NOMO-1 treated with dmso at 0.1 percent for 144 hours (cell line): Measurements from ENCODE around the gene ATPAF1.
A peak's percentile ranks its signal among the peaks of the same experiment; 100 is the strongest.

Experiments
- DNase-seq: peaks from one replicate; lab custom pipeline; 2025; ENCODE audit not compliant: unreplicated experiment; lab: John Stamatoyannopoulos, UW

ATPAF1 gene

GRCh38 chr1:46617108-46617800, 50.9 kb downstream of the ATPAF1 start:
- no peak for DNase-seq

GRCh38 chr1:46616277-46617107, 51.7 kb downstream of the ATPAF1 start, which contains the start of gene MOB3C:
Gene MOB3C, minus strand, starts transcription at chr1:46616811. Its CDS starts 3,490 bp downstream, at chr1:46613321.
- DNase-seq = peak; percentile 22

GRCh38 chr1:46615735-46616134, 52.4 kb downstream of the ATPAF1 start:
- no peak for DNase-seq

- no peak for DNase-seq
Measured at GRCh38 chr1:46615088-46615487, 53.1 kb downstream of the ATPAF1 start.

- DNase-seq = no peak
Measured at GRCh38 chr1:46614604-46614984, 53.6 kb downstream of the ATPAF1 start.

GRCh38 chr1:46613661-46614603, 54.2 kb downstream of the ATPAF1 start:
- peak; percentile 63 for DNase-seq

GRCh38 chr1:46612937-46613660, 55.1 kb downstream of the ATPAF1 start:
- no peak for DNase-seq

- no peak for DNase-seq
Measured at GRCh38 chr1:46611691-46612221, 56.4 kb downstream of the ATPAF1 start.

GRCh38 chr1:46607345-46608130, 60.6 kb downstream of the ATPAF1 start:
- no peak for DNase-seq

GRCh38 chr1:46606255-46606965, 61.8 kb downstream of the ATPAF1 start:
- no peak for DNase-seq

GRCh38 chr1:46605232-46605631, 62.9 kb downstream of the ATPAF1 start:
- no peak for DNase-seq

- peak; percentile 93 for DNase-seq
Measured at GRCh38 chr1:46603858-46604549, 64.2 kb downstream of the ATPAF1 start, which contains the start of gene MKNK1. Gene MKNK1, minus strand, starts transcription at chr1:46604268. Its CDS starts 20,941 bp downstream, at chr1:46583327.

GRCh38 chr1:46603481-46603857, 64.7 kb downstream of the ATPAF1 start:
- no peak for DNase-seq

GRCh38 chr1:46601257-46602007, 66.7 kb downstream of the ATPAF1 start:
- DNase-seq = no peak

- no peak for DNase-seq
Measured at GRCh38 chr1:46599059-46599970, 68.8 kb downstream of the ATPAF1 start.

- DNase-seq = no peak
Measured at GRCh38 chr1:46596846-46597245, 71.3 kb downstream of the ATPAF1 start.
